HEK293 (cell line): Measurements from ENCODE around the gene DIP2C.

Source experiments
- CTCF ChIA-PET: fragments of 350-600 bp; formaldehyde crosslinking; extraction: SDS; loops from one replicate; lab custom pipeline; 2021; ENCODE audit warnings: antibody characterized with exemption; lab: Yijun Ruan, JAX
- POLR2A ChIA-PET: fragments of 300-600 bp; formaldehyde crosslinking; extraction: SDS; loops from one replicate; lab custom pipeline; 2020; ENCODE audit warnings: antibody characterized with exemption, inconsistent platforms; lab: Yijun Ruan, JAX
- H3K27ac ChIP-seq: fragments of 200-500 bp; sonication (Bioruptor generic); 2 replicates; pipeline ENCODE4 v1.5.1; 2014; ENCODE audit warnings: low read depth, low read length, control low read depth, inconsistent platforms; ENCODE audit errors: extremely low read depth
- H3K36me3 ChIP-seq, 2 experiments: fragments of 200-500 bp in 1 of 2; sonication (Bioruptor generic) in 1 of 2; 1 replicate in 1 of 2; 2 replicates in 1 of 2; pipeline ENCODE4 v1.5.1; 2014 to 2017; ENCODE audit warnings: inconsistent platforms in 2 of 2, low read length in 2 of 2; ENCODE audit not compliant: control insufficient read depth in 2 of 2, insufficient read depth in 1 of 2
- H3K4me1 ChIP-seq: fragments of 200-500 bp; sonication (Bioruptor generic); 2 replicates; pipeline ENCODE4 v1.5.1; 2014; ENCODE audit warnings: mild to moderate bottlenecking, low read length, inconsistent platforms; ENCODE audit not compliant: control insufficient read depth, insufficient read depth
- H3K4me3 ChIP-seq: 2 replicates; pipeline ENCODE4 v1.5.1; 2011; ENCODE audit warnings: low read depth, mild to moderate bottlenecking, control low read depth, low read length, moderate library complexity
- H3K9me3 ChIP-seq: fragments of 200-500 bp; sonication (Bioruptor generic); 2 replicates; pipeline ENCODE4 v1.5.1; 2014; ENCODE audit warnings: low read depth, low read length, inconsistent platforms; ENCODE audit not compliant: control insufficient read depth, insufficient read depth
- BCL11A ChIP-seq: fragments of 450-650 bp; formaldehyde crosslinking; IDR thresholded peaks from 2 replicates; pipeline ENCODE4 v1.5.1; 2016; ENCODE audit warnings: low read depth, missing biosample characterization, missing genetic modification characterization
- EGR2 ChIP-seq: fragments of 450-650 bp; formaldehyde crosslinking; IDR thresholded peaks from 2 replicates; pipeline ENCODE4 v1.5.1; 2016; ENCODE audit warnings: low read depth, missing biosample characterization, missing genetic modification characterization
- HOXC10 ChIP-seq: sonication (generic); formaldehyde crosslinking; IDR thresholded peaks from 2 replicates; pipeline ENCODE4 v1.8.1; 2023; ENCODE audit warnings: mild to moderate bottlenecking, missing genetic modification reagents
- KLF10 ChIP-seq: fragments of 450-650 bp; IDR thresholded peaks from 2 replicates; pipeline ENCODE4 v1.5.1; 2018; ENCODE audit warnings: missing biosample characterization, mild to moderate bottlenecking, missing genetic modification characterization
- SALL2 ChIP-seq: fragments of 450-650 bp; formaldehyde crosslinking; IDR thresholded peaks from 2 replicates; pipeline ENCODE4 v1.5.0; 2017; ENCODE audit warnings: missing biosample characterization, mild to moderate bottlenecking, missing genetic modification characterization, borderline replicate concordance
- SCRT2 ChIP-seq: fragments of 450-650 bp; formaldehyde crosslinking; IDR thresholded peaks from 2 replicates; pipeline ENCODE4 v1.5.1; 2016; ENCODE audit warnings: missing biosample characterization, missing genetic modification characterization
- SP3 ChIP-seq: fragments of 450-650 bp; formaldehyde crosslinking; IDR thresholded peaks from 2 replicates; pipeline ENCODE4 v1.5.1; 2016; ENCODE audit warnings: missing biosample characterization, missing genetic modification characterization
- ZBTB20 ChIP-seq: fragments of 450-650 bp; formaldehyde crosslinking; IDR thresholded peaks from 2 replicates; pipeline ENCODE4 v1.5.1; 2016; ENCODE audit warnings: missing biosample characterization, missing genetic modification characterization
- ZBTB44 ChIP-seq: fragments of 450-650 bp; IDR thresholded peaks from 2 replicates; pipeline ENCODE4 v1.5.1; 2018; ENCODE audit warnings: missing biosample characterization, mild to moderate bottlenecking, missing genetic modification characterization
- ZFHX2 ChIP-seq: fragments of 450-650 bp; formaldehyde crosslinking; conservative IDR thresholded peaks from 2 replicates; pipeline ENCODE4 v1.5.1; 2016; ENCODE audit warnings: missing biosample characterization, missing genetic modification characterization
- ZFP3 ChIP-seq: fragments of 450-650 bp; formaldehyde crosslinking; IDR thresholded peaks from 2 replicates; pipeline ENCODE4 v1.5.1; 2016; ENCODE audit warnings: low read depth, missing biosample characterization, missing genetic modification characterization
- ZFP37 ChIP-seq: fragments of 450-650 bp; formaldehyde crosslinking; IDR thresholded peaks from 2 replicates; pipeline ENCODE4 v1.5.1; 2016; ENCODE audit warnings: missing biosample characterization, missing genetic modification characterization
- ZNF19 ChIP-seq: fragments of 450-650 bp; formaldehyde crosslinking; IDR thresholded peaks from 2 replicates; pipeline ENCODE4; 2016; ENCODE audit warnings: missing biosample characterization, missing genetic modification characterization, low read depth
- ZNF23 ChIP-seq: fragments of 450-650 bp; formaldehyde crosslinking; IDR thresholded peaks from 2 replicates; pipeline ENCODE4 v1.5.1; 2016; ENCODE audit warnings: missing biosample characterization, missing genetic modification characterization, borderline replicate concordance
- ZNF24 ChIP-seq: fragments of 450-650 bp; formaldehyde crosslinking; IDR thresholded peaks from 2 replicates; pipeline ENCODE4 v1.5.1; 2016; ENCODE audit warnings: missing biosample characterization, missing genetic modification characterization
- ZNF350 ChIP-seq: fragments of 450-650 bp; formaldehyde crosslinking; IDR thresholded peaks from 2 replicates; pipeline ENCODE4 v1.5.0; 2017; ENCODE audit warnings: missing biosample characterization, mild to moderate bottlenecking, missing genetic modification characterization
- ZNF366 ChIP-seq: fragments of 450-650 bp; formaldehyde crosslinking; conservative IDR thresholded peaks from 2 replicates; pipeline ENCODE4 v1.5.1; 2016; ENCODE audit warnings: missing biosample characterization, missing genetic modification characterization
- ZNF473 ChIP-seq: fragments of 450-650 bp; formaldehyde crosslinking; IDR thresholded peaks from 2 replicates; pipeline ENCODE4 v1.5.1; 2017; ENCODE audit warnings: missing biosample characterization, missing genetic modification characterization
- ZNF530 ChIP-seq: fragments of 450-650 bp; formaldehyde crosslinking; IDR thresholded peaks from 2 replicates; pipeline ENCODE4 v1.5.1; 2016; ENCODE audit warnings: low read depth, missing biosample characterization, missing genetic modification characterization
- ZNF555 ChIP-seq: fragments of 450-650 bp; formaldehyde crosslinking; conservative IDR thresholded peaks from 2 replicates; pipeline ENCODE4 v1.5.1; 2017; ENCODE audit warnings: missing biosample characterization, mild to moderate bottlenecking, missing genetic modification characterization, inconsistent platforms
- ZNF585B ChIP-seq: fragments of 450-650 bp; formaldehyde crosslinking; IDR thresholded peaks from 2 replicates; pipeline ENCODE4 v1.5.1; 2016; ENCODE audit warnings: missing biosample characterization, missing genetic modification characterization
- ZNF610 ChIP-seq: fragments of 450-650 bp; formaldehyde crosslinking; IDR thresholded peaks from 2 replicates; pipeline ENCODE4 v1.5.1; 2016; ENCODE audit warnings: missing biosample characterization, missing genetic modification characterization, borderline replicate concordance
- ZNF654 ChIP-seq: fragments of 450-650 bp; formaldehyde crosslinking; IDR thresholded peaks from 2 replicates; pipeline ENCODE4 v1.5.1; 2016; ENCODE audit warnings: low read depth, missing biosample characterization, missing genetic modification characterization
- ZNF76 ChIP-seq: fragments of 450-650 bp; formaldehyde crosslinking; IDR thresholded peaks from 2 replicates; pipeline ENCODE4; 2016; ENCODE audit warnings: low read depth, missing biosample characterization, missing genetic modification characterization, borderline replicate concordance
- TF ChIP-seq, protein P1 (sequence below): fragments of 450-650 bp; formaldehyde crosslinking; IDR thresholded peaks from 2 replicates; pipeline ENCODE4 v1.5.1; 2017; ENCODE audit warnings: missing biosample characterization, mild to moderate bottlenecking, missing genetic modification characterization, moderate library complexity
- TF ChIP-seq, protein P2 (sequence below): fragments of 450-650 bp; formaldehyde crosslinking; IDR thresholded peaks from 2 replicates; pipeline ENCODE4 v1.5.1; 2017; ENCODE audit warnings: missing biosample characterization, missing genetic modification characterization

DIP2C gene

DNA sequence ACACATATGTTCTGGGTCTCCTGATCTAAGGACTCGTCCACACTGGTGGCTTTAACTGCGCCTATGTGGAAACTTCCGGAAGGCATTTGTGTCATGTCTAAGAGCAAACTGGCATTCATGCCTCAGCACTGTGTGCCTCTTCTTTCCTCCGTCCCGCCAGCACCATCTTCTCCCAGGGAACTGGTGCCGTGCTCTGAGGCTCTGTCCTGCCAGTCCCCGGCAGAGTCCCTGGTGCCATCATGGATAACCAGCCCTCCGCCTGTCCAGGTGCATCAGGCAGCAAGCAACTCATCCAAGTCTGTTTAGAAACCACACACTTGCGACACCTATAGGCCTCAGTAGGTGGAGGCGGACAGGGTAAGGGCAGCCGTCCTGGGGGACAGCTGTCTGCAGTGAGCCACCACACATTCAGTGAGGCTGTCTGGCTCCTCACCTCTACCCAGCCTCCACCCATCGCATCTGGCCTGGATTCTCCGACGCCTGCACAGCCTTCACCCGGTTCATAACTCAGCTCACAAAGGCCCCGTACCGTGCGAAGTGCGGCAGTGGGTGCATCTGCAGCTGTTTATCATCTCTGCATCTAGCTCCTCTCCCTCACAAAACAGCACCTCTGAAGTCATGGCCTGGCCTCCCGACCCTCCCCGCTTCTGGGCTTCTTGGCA lies 162.7 kb downstream of the DIP2C start (continued):
- TF ChIP-seq SP3, result no peak

DNA sequence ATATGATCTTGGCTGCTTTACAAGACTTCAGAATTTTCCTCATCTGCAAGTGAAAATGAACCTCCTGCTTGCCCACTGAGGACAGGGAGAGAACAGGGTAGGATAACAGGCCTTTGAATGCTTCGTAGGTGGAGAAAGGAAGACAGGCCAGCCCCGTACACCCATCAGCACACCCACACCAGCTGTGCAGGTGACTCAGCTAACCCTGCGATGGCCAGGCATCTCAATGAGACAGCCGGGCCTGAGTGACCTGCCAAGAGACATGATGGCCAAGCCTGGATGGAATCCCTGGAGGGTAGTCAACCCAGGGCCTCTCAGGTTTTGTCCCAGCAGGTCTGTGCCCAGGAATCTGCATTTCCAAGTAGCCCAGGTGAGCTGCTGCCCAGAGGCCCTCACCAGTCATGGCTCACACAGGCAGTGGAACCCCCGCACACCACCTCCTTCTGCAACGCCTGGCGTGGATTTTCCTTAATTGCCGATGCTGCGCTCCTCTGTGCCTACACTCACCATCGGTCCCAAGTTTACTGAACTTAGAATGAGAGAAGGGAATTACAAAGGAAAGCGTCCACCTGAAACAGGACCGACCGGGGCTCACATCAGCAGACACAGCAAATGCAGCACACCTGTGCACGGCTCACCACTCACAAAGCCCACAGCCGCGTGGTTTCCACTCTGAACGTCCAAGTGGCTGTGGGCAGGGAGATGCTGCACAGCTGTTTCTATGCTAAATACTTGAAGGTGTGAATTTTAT lies 163.7 kb downstream of the DIP2C start:
- H3K4me3 ChIP-seq, result no peak overlapping the region
- POLR2A ChIA-PET, result no interaction called here
- no peaks in the 10 kb centered on the region for H3K9me3 ChIP-seq
- no peaks in the 10 kb centered on the region for H3K4me1 ChIP-seq
- no peaks in the 10 kb centered on the region for H3K36me3 ChIP-seq
- H3K27ac ChIP-seq, result no peak overlapping the region
- TF ChIP-seq ZFP37 (no peak), ZNF24 (tag by site-specific recombination) (no peak), EGR2 (tag by site-specific recombination) (peak; percentile 37; the same call in 1 of the 2 replicates), ZNF19 (tag by site-specific recombination) (no peak), ZNF23 (no peak), ZBTB20 (0 out of 2 replicates have a peak, but pooled peaks have one; percentile 24), ZNF366 (tag by site-specific recombination) (no peak), ZNF610 (tag by site-specific recombination) (no peak), BCL11A (tag by site-specific recombination) (no peak), ZNF585B (tag by site-specific recombination) (no peak), SALL2 (tag by site-specific recombination) (no peak), ZNF530 (no peak), ZFHX2 (tag by site-specific recombination) (peak; percentile 53), ZNF473 (tag by site-specific recombination) (no peak), ZNF350 (no peak)
- TF ChIP-seq, protein P1, sequence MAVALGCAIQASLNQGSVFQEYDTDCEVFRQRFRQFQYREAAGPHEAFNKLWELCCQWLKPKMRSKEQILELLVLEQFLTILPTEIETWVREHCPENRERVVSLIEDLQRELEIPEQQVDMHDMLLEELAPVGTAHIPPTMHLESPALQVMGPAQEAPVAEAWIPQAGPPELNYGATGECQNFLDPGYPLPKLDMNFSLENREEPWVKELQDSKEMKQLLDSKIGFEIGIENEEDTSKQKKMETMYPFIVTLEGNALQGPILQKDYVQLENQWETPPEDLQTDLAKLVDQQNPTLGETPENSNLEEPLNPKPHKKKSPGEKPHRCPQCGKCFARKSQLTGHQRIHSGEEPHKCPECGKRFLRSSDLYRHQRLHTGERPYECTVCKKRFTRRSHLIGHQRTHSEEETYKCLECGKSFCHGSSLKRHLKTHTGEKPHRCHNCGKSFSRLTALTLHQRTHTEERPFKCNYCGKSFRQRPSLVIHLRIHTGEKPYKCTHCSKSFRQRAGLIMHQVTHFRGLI (tag by site-specific recombination), result no peak
- TF ChIP-seq, all 188 proteins: peak for 3
- CTCF ChIA-PET, result no interaction called here

DNA sequence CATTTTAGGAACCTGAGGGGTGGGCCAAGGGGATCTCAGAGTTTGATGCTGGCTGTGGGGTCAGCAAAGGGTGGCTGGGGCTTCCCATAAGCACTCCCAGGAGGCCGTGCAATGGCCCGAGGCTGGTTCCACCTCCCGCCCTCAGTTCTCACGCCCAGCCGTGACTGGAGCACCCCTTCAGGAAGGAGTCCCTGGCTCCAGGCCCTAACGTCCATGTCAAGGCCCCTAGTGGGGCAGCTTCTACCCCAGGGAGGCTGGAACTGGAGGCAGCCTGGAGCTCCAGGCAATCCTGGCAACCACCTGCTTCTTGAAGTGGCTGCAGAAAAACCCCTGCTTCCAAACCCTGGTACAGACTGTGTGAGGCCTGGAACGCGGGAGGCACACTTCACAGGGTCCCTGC lies 165.5 kb downstream of the DIP2C start:
- 0 out of 2 replicates have a peak, but pooled peaks have one; percentile 12 for TF ChIP-seq SCRT2 (tag by site-specific recombination)
- TF ChIP-seq HOXC10 (CRISPR knock-in tag), result no peak
- TF ChIP-seq, all 188 proteins: peak for 1
- H3K4me1 ChIP-seq, result no peaks in the 10 kb centered on the region
- no peak overlapping the region for H3K4me3 ChIP-seq
- H3K36me3 ChIP-seq, result no peaks in the 10 kb centered on the region
- H3K27ac ChIP-seq, result no peak overlapping the region
- H3K9me3 ChIP-seq, result no peaks in the 10 kb centered on the region
- ChIA-PET POLR2A (no interaction called here), CTCF (no interaction called here)

GRCh38 chr10:522350-522749 lies 167.1 kb downstream of the DIP2C start:
- no peak overlapping the region for H3K27ac ChIP-seq
- POLR2A ChIA-PET, result interaction anchor here (0.5 kb wide), 1 partner anchor 63 kb away, joined by 3 read pairs; no protein-coding TSS in a partner anchor
- H3K4me1 ChIP-seq, result no peaks in the 10 kb centered on the region
- no peaks in the 10 kb centered on the region for H3K9me3 ChIP-seq
- CTCF ChIA-PET, result no interaction called here
- no peak overlapping the region for H3K4me3 ChIP-seq
- no peaks in the 10 kb centered on the region for H3K36me3 ChIP-seq
- TF ChIP-seq ZFP3 (no peak), ZNF555 (tag by site-specific recombination) (no peak), ZNF76 (tag by site-specific recombination) (no peak), ZNF366 (tag by site-specific recombination) (no peak), ZBTB44 (tag by site-specific recombination) (no peak), KLF10 (tag by site-specific recombination) (no peak), ZNF654 (tag by site-specific recombination) (no peak)
- TF ChIP-seq, protein P2, sequence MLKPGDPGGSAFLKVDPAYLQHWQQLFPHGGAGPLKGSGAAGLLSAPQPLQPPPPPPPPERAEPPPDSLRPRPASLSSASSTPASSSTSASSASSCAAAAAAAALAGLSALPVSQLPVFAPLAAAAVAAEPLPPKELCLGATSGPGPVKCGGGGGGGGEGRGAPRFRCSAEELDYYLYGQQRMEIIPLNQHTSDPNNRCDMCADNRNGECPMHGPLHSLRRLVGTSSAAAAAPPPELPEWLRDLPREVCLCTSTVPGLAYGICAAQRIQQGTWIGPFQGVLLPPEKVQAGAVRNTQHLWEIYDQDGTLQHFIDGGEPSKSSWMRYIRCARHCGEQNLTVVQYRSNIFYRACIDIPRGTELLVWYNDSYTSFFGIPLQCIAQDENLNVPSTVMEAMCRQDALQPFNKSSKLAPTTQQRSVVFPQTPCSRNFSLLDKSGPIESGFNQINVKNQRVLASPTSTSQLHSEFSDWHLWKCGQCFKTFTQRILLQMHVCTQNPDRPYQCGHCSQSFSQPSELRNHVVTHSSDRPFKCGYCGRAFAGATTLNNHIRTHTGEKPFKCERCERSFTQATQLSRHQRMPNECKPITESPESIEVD (tag by site-specific recombination), result no peak
